DMS53 treated with DMSO at 0.1 percent for 48 hours (cell line): ENCODE data around the gene TOPBP1.
"Not testable (repeated sequence)": the region's sequence is repeated elsewhere in the genome, so short reads cannot be mapped to it uniquely, and the experiment has no call there.

Experiments used
- DNase-seq: peaks from one replicate; lab custom pipeline; 2025; ENCODE audit not compliant: unreplicated experiment; lab: John Stamatoyannopoulos, UW

TOPBP1 gene

DNA sequence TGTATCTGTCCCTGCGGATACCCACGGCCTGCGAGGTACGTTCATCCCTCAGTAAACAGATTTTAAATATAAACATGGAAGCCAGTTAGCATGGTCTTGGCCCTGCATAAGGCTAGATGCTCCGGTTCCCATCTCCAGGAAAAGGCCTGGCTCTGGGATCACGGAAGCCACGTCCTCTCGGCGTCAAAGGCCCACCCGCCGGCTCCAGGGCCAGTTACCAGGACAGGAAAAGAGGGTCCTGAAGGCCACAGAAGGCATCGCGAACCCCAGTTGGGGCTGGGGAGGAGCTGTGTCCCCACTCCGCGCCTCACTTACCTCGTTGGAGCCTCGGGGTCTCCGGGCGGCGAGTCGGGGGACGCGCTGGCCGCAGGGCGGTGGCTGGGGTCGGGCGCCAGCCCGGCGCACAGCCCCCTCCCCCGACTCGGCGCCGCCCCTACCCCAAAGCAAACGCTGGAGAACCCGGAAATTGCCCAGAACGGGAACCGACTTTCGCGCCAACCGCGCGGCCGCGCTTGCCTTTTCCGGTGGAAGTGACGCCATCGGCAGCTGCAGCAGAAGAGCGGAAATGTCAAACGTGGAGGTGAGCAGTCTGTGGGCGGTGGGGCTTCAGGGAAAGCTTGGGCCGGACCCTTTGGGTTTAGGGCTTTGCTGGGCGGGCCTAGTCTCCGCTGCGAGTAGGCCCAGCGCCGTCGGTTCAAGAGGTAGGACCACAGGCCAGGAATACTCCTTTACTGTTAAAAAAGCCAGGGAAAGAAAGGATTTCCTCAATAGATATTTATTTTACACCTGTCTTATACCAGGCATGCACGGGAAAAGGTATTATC, at the start of gene TOPBP1:
Gene TOPBP1 (minus strand): TSS at position 488 of the 824 bp plus-strand sequence. CDS start 814 bp downstream, outside the sequence.
- peak; percentile 68 for DNase-seq

- DNase-seq, result no peak
Observed at GRCh38 chr3:133711013-133711412, 49.3 kb upstream of the TOPBP1 start.

DNA sequence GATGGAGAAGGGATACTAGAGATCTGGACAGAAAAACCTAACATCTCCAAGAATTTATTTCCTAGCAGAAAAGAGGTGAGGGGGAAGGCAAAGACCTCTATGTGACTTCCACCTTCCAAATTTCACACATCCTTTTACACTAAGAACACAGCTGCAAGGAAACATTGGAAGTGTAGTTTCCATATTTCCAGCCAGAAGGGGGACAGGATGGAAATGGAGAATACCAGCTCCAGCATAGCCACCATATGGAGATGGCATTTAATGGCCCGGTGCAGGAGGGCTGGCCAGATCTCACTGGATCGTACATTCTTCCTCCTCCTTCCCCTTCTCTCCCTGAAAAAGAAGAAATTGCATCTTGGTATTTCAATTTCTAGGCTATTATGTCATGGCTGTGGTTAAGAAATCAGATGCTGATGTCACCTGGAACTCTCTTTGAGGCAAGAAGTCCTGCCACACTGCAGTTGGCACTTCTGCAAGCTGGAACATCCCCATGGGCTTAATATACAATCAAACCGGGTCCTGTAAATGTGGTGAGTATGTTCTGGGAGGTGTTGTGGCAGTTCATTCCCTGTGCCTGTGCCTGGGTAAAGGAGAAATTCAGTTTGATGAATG, 47.5 kb upstream of the TOPBP1 start:
- DNase-seq, result no peak

DNA sequence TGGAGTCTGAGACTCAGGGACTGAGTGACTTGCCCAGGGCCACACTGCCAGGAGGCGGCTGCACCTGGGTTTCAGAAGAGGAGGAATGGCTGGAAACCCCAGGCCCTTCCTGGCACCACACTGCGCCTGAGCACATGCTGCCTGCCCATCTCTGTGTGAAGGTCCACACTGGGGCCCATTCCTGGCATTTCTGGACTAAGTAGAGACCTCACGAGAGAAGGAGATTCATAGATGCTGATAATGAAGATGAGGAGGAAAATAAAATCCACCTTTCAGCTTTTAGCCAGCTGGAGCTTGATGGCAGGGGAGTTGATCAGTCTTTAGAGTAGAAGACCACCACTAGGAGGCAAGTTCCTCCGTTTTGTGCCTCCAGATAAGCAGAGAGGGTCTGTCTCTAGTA, 44.3 kb upstream of the TOPBP1 start:
- DNase-seq, result no peak

- no peak for DNase-seq
Observed at GRCh38 chr3:133703915-133704314, 42.2 kb upstream of the TOPBP1 start.

DNA sequence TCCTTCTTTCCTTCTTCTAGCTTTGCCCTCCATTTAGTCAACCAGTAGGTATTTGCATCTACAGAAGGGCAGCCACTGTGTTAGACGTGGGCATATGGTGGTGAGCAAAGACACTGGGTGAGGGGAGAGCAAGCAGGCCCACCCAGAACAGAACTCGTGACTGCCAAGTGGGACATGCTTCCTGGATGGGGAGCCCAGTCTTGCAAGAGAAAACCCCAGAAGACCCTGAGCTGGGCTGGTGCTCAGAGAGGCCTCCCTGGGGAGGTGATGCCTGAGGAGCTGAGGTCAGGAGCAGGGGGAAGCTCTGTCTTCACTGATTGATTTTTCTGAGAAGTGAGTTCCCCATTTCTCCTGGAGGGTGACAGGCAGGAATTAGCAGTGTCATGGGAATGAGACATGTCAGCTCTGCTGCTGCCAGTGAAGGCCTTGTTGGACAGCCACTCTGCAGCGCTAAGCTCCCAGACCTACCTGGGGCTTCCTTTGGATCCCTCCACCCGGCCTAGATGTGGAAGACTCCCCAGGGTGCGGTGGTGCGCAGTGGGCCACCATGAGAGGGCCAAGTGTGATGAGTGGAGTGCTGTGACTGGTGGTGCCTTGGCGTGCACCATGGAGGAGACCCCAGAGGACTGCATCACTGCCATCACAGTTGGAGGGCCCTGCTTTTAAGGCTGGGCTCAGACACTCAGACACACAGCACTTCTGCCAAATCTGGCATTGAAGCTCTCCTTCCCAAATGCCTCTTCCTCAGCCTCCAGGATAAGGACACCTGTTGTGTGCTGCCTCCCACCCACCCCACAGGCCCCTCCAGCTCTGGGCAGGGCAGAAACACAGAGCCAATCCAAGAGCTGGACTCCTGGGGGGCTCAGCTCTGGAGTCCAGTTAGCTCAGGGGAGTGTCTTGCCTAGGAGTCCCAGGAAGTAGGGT, 40.0 kb upstream of the TOPBP1 start:
- no peak for DNase-seq

GRCh38 chr3:133700351-133700750, 38.6 kb upstream of the TOPBP1 start:
- DNase-seq, result no peak

DNA sequence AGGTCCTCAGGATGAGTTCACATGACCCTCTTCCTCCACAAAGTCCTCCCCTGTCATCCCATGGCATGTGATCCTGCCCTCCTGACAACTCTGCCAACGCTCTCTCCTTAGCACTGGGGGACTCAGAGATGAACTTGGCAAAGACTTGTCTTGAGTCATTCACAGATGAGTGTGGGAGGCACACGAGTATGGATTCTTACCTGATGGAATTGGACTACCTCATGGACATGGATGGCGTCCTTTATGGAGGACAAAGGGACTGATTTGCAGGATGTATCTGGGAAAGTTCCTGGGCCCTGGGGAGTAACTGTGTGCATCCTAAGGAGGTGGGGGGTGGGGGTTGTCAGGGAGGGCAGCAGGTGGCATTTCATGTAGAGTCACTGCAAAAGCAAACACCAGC, 38.2 kb upstream of the TOPBP1 start:
- no peak for DNase-seq

- DNase-seq, result no peak
Observed at GRCh38 chr3:133699467-133699866, 37.7 kb upstream of the TOPBP1 start.

DNA sequence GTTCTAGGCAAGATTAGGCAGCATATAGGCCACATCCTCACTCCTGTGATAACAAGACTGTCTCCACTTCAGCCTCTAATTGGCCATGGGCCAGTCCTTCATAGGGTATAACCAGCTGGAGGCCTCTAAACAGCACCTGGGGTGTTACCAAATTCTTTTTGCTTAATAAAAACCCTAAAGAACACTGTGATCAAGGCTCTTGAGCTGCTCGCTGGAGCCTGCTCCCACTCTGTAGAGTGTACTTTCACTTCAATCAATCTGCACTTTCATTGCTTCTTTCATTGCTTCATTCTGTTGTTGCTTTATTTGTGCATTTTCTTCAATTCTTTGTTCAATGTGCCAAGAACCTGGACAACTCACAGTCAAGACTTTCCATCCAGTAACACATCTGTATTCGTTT, 36.2 kb upstream of the TOPBP1 start:
- DNase-seq, result no peak

DNA sequence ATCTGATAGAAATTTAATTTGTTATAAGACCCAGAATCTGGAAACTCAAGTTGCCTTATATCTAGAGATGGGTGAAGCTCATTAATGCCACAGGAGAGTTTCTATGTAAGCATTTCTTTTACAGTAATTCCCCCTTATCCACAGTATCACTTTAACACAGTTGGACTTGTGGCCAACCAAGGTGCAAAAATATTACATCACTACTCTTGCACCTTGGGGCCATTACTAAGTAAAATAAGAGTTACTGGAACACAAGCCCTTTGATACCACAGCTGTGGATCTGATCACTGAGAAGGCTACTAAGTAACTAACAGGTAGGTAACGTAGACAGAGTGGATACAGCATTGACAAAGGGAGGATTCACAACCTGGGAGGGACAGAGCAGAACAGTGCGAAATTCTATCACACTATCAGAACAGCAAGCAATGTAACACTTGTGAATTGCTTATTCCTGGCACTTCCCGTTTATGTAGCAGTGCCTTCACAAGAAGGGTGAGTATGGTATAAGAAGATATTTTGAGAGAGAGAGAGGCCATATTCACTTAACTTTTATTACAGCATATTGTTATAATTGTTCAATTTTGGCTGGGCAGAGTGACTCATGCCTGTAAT, 33.9 kb upstream of the TOPBP1 start:
- no peak for DNase-seq

- no peak for DNase-seq
Observed at GRCh38 chr3:133694288-133695268, 32.8 kb upstream of the TOPBP1 start.

- no peak for DNase-seq
Observed at GRCh38 chr3:133693821-133694220, 32.1 kb upstream of the TOPBP1 start.

DNA sequence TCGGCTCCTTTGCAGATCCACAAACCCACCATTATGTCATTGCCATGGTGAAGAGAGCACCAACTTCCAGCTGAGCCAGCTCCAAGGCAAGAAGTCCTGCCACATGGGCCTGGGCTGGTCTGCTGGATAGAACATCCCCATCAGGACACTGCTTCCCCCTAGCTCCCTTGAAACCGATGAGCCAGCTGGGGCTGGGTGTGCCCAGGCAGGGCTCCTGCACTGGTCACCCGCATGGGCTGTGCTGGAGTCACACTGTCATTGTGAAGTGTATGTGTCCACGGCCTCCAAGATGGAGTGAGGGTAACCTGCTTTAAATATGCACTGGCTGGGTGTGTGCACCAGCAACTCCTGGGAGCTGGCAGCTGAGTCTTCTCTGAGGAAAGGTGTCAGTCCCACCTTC, 31.0 kb upstream of the TOPBP1 start:
- no peak for DNase-seq

DNA sequence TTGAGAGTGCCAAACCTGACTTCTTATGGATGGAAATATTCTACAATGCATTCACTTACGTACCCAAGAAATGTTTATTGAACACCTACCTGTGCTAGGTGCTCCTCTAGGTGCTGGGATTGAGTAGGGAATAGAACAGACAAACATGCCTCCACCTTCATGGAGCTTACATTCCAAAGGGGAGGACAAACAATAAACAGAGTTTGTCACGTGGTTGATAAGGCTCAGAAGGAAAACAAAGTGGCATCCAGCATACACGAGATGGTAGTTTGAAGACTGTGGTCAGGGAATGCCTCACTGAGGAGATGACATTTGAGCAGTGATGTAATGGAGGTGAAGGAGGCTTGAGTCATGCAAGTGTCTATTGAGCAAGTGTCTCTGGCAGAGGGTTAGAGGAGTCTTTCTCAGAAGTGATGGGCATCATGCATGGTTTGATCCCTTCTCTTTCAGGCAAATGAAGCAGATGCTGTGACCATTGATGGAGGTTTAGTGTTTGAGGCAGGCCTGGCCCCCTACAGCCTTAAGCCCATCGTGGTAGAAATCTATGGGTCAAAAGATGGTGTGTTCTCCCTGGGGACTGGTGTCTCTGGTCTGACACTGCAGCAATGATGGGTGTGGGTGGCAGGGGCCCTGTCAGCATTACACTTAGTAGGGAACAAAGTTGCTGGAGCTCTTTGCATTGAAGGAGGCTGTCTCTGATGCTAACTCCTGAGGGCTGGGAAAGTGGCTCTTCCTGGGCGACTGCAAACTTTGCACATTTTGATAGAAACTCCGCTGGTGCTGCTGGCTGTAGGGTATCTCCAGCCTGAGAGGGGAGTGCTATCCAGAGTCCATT, 29.7 kb upstream of the TOPBP1 start:
- DNase-seq, result no peak

DNA sequence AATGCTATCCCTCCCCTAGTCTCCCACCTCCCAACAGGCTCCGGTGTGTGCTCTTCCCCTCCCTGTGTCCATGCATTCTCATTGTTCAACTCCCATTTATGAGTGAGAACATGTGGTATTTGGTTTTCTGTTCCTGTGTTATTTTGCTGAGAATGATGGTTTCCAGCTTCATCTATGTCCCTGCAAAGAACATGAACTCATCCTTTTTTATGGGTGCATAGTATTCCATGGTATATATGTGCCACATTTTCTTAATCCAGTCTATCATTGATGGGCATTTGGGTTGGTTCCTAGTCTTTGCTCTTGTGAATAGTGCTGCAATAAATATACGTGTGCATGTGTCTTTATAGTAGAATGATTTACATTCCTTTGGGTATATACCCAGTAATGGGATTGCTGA, 16.3 kb upstream of the TOPBP1 start:
- not testable (repeated sequence) for DNase-seq

- DNase-seq, result no peak
Observed at GRCh38 chr3:133676336-133677118, 14.8 kb upstream of the TOPBP1 start.

DNA sequence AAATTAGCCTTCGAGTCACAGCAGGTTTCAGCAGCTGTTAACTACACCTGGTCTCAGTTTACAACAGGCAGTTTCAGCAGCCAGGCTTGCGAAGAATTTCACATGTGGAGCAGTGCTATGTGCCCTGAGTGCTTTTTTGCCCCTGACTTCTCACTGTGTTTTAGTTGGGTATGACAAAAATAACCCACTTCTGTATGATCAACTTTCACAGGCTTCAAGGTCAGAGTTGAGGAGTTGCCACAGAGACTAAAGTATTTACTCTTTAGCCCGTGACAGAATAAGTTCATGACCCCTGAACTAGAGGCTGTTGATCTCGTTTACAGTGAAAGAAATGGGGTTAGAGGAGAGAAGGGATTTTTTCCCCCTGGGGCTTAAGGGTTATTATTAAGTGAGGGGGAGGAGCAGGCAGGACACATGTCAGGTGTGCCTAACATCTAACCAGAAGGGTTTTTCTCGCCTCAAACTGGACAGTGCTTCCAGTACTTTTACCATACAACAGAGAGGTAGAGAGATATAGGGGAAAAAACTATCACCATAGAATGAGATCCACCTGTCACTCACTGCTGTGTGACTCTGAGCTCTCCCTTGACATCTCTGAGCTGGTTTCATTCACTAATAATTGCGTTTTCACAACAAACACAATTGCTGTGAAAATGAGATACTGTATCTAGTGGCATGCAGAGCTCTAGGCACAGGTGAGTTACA, 14.0 kb upstream of the TOPBP1 start:
- DNase-seq, result no peak
